Dedifferentiated amniotic fluid mesenchymal stem cell (primary cell): ENCODE data around the gene VRTN.
A peak's percentile ranks its signal among the peaks of the same experiment; 100 is the strongest.
"Not testable (repeated sequence)": the region's sequence is repeated elsewhere in the genome, so short reads cannot be mapped to it uniquely, and the experiment has no call there.

ENCODE experiments used
- DNase-seq: peaks from one replicate; pipeline ENCODE4 v3.0.0-alpha.2; 2016; ENCODE audit errors: extremely low spot score

VRTN gene

GRCh38 chr14:74348735-74349463 is 628 bp downstream of the VRTN start:
- no peak for DNase-seq

- no peak for DNase-seq
Measured at GRCh38 chr14:74349757-74350156, 1.5 kb downstream of the VRTN start.

GRCh38 chr14:74350211-74350927 is 2.1 kb downstream of the VRTN start:
- no peak for DNase-seq

- DNase-seq: no peak
Measured at GRCh38 chr14:74350928-74351323, 2.7 kb downstream of the VRTN start.

- no peak for DNase-seq
Measured at GRCh38 chr14:74356892-74357575, 8.8 kb downstream of the VRTN start.

- DNase-seq: no peak
Measured at GRCh38 chr14:74357585-74357984, 9.3 kb downstream of the VRTN start.

- no peak for DNase-seq
Measured at GRCh38 chr14:74358176-74358829, 10.0 kb downstream of the VRTN start.

- no peak for DNase-seq
Measured at GRCh38 chr14:74360163-74360562, 11.9 kb downstream of the VRTN start.

GRCh38 chr14:74362361-74362915 is 14.2 kb downstream of the VRTN start:
- DNase-seq: peak; percentile 80

GRCh38 chr14:74364271-74364880 is 16.1 kb downstream of the VRTN start:
- no peak for DNase-seq

GRCh38 chr14:74368026-74368425 is 19.8 kb downstream of the VRTN start:
- DNase-seq: no peak

GRCh38 chr14:74368441-74368840 is 20.2 kb downstream of the VRTN start:
- no peak for DNase-seq

GRCh38 chr14:74377976-74378690 is 29.9 kb downstream of the VRTN start:
- DNase-seq: no peak

GRCh38 chr14:74380172-74380571 is 31.9 kb downstream of the VRTN start:
- no peak for DNase-seq

- DNase-seq: no peak
Measured at GRCh38 chr14:74380845-74381244, 32.6 kb downstream of the VRTN start.

- not testable (repeated sequence) for DNase-seq
Measured at GRCh38 chr14:74381571-74381970, 33.3 kb downstream of the VRTN start.

GRCh38 chr14:74382231-74382630 is 34.0 kb downstream of the VRTN start:
- no peak for DNase-seq

GRCh38 chr14:74389980-74390379 is 41.7 kb downstream of the VRTN start:
- no peak for DNase-seq

GRCh38 chr14:74390505-74390904 is 42.2 kb downstream of the VRTN start:
- DNase-seq: not testable (repeated sequence)

GRCh38 chr14:74391479-74391878 is 43.2 kb downstream of the VRTN start:
- DNase-seq: no peak
